Esophagus muscularis mucosa (tissue), 4 donors: ENCODE data around the gene TTC39A. TPM values are rescaled to one million over a fixed set of nuclear protein-coding genes. Genes with fewer than 3 reads are reported as not detected.
"Not testable (repeated sequence)": the region's sequence is repeated elsewhere in the genome, so short reads cannot be mapped to it uniquely, and the experiment has no call there.

ENCODE experiments used
- DNase-seq: peaks from one replicate; pipeline ENCODE4 v3.0.0-alpha.2; 2017; ENCODE audit errors: extremely low spot score
- H3K27ac ChIP-seq, 4 donors: fragments of 200-600 bp; sonication (generic); replicated peaks in 1 of 4; 1 replicate in 3 of 4; 2 replicates in 1 of 4; pipeline ENCODE4 v1.5.1; 2016 to 2019; ENCODE audit warnings: mild to moderate bottlenecking in 1 of 4
- H3K27me3 ChIP-seq, 4 donors: fragments of 200-600 bp; sonication (generic); one replicate each; pipeline versions ENCODE4 v1.5.1 to v1.6.0; 2016 to 2019
- H3K36me3 ChIP-seq, 4 donors: fragments of 200-600 bp; sonication (generic); one replicate each; pipeline ENCODE4 v1.5.1; 2016 to 2019
- H3K4me1 ChIP-seq, 4 donors: fragments of 200-600 bp; sonication (generic); one replicate each; pipeline ENCODE4 v1.5.1; 2016 to 2019
- H3K4me3 ChIP-seq, 4 donors: fragments of 200-600 bp; sonication (generic); 1 replicate in 2 of 4; 2 replicates in 2 of 4; pipeline ENCODE4 v1.5.1; 2016 to 2019; ENCODE audit warnings: mild to moderate bottlenecking in 4 of 4, moderate library complexity in 1 of 4
- H3K9me3 ChIP-seq, 4 donors: fragments of 200-600 bp; sonication (generic); 1 replicate in 3 of 4; 2 replicates in 1 of 4; pipeline ENCODE4 v1.5.1; 2016 to 2019
- CTCF ChIP-seq, 3 experiments: fragments of 200-600 bp in 2 of 3; fragments of 450-650 bp in 1 of 3; sonication (generic) in 2 of 3; IDR thresholded peaks; one replicate each; pipeline ENCODE4 v1.5.1; 2017 to 2019; ENCODE audit warnings: antibody characterized with exemption in 3 of 3, mild to moderate bottlenecking in 2 of 3, moderate library complexity in 1 of 3
- EP300 ChIP-seq: sonication (generic); formaldehyde crosslinking; IDR thresholded peaks from one replicate; pipeline ENCODE4 v1.6.1; 2017; ENCODE audit warnings: antibody characterized with exemption
- POLR2A ChIP-seq: fragments of 450-650 bp; IDR thresholded peaks from one replicate; pipeline ENCODE4 v1.6.1; 2017; ENCODE audit warnings: antibody characterized with exemption, moderate library complexity, mild to moderate bottlenecking, low read depth
- POLR2AphosphoS5 ChIP-seq, 2 donors: sonication (generic); formaldehyde crosslinking; IDR thresholded peaks; one replicate each; pipeline ENCODE4 v1.6.1; 2017; ENCODE audit warnings: antibody characterized with exemption in 2 of 2
- WGBS: methylation state at CpG from one replicate; pipeline ENCODE4 v1.1.5; 2018; 5-methylcytosine and 5-hydroxymethylcytosine counted together
- intact Hi-C: fragments of 100-400 bp; cut with DNase I; formaldehyde crosslinking; loops from one replicate; pipeline ENCODE4 v1.15.1; 2023
- total RNA-seq, 4 donors: library from RNA; depleted of rRNA; stranded (reverse); fragments of >200 nt; gene quantifications; one replicate each; pipeline versions ENCODE4 v1.1.0 to v1.2.1, GENCODE V29; 2016

TTC39A gene
- total RNA-seq, 4 donors from 2014 or later, result 0.17 to 2.5 (median 0.52) TPM; not detected in 1

- WGBS, result 91% methylated on average over 6 of the region's 6 CpGs
- Histone ChIP-seq H3K27me3 (no peaks in the 10 kb centered on the region), H3K27ac (no peak overlapping the region), H3K4me3 (no peak overlapping the region), H3K9me3 (no peaks in the 10 kb centered on the region), H3K36me3 (no peaks in the 10 kb centered on the region), H3K4me1 (peaks cover 11 to 34% (median 24%) of the 10 kb centered on the region in 4 donors)
- intact Hi-C loops, result no loop called here
- no peak for DNase-seq
- no peak for TF ChIP-seq POLR2AphosphoS5 (IDR thresholded peaks at IDR 0.05)
- no peak for TF ChIP-seq EP300
- no peak for TF ChIP-seq CTCF (IDR thresholded peaks at IDR 0.05)
- TF ChIP-seq POLR2A, result no peak
Measured at GRCh38 chr1:51252366-51252765, 78.0 kb downstream of the TTC39A start.

- WGBS, result 96% methylated on average over 20 of the region's 20 CpGs
- H3K27me3 ChIP-seq, H3K36me3 ChIP-seq, intact Hi-C loops, H3K4me3 ChIP-seq, DNase-seq, H3K9me3 ChIP-seq, H3K27ac ChIP-seq: not testable (repeated sequence)
- peaks cover 17 to 45% (median 35%) of the 10 kb centered on the region in 4 donors for H3K4me1 ChIP-seq
Measured at GRCh38 chr1:51251165-51251564, 79.2 kb downstream of the TTC39A start.

- H3K36me3 ChIP-seq, H3K27ac ChIP-seq, H3K4me3 ChIP-seq, DNase-seq, H3K27me3 ChIP-seq, intact Hi-C loops, H3K9me3 ChIP-seq: not testable (repeated sequence)
- peaks cover 17 to 48% (median 37%) of the 10 kb centered on the region in 4 donors for H3K4me1 ChIP-seq
- 93% methylated on average over 3 of the region's 14 CpGs for WGBS
Measured at GRCh38 chr1:51250729-51251128, 79.6 kb downstream of the TTC39A start.

GRCh38 chr1:51249445-51249844 is 80.9 kb downstream of the TTC39A start:
- no peak overlapping the region for H3K27ac ChIP-seq
- no peaks in the 10 kb centered on the region for H3K9me3 ChIP-seq
- intact Hi-C loops, result no loop called here
- 96% methylated on average over 1 of the region's 1 CpG for WGBS
- no peak for TF ChIP-seq EP300
- no peak for TF ChIP-seq CTCF (IDR thresholded peaks at IDR 0.05)
- H3K27me3 ChIP-seq, result no peaks in the 10 kb centered on the region
- no peak for DNase-seq
- no peak overlapping the region for H3K4me3 ChIP-seq
- peaks cover 17 to 46% (median 30%) of the 10 kb centered on the region in 4 donors for H3K4me1 ChIP-seq
- H3K36me3 ChIP-seq, result no peaks in the 10 kb centered on the region

GRCh38 chr1:51247499-51247898 is 82.9 kb downstream of the TTC39A start:
- no peak for TF ChIP-seq POLR2AphosphoS5 (IDR thresholded peaks at IDR 0.05)
- no peak for TF ChIP-seq EP300
- TF ChIP-seq CTCF (IDR thresholded peaks at IDR 0.05), result no peak
- TF ChIP-seq POLR2A, result no peak
- intact Hi-C loops, result no loop called here
- WGBS, result 76% methylated on average over 1 of the region's 1 CpG

GRCh38 chr1:51247022-51247421 is 83.3 kb downstream of the TTC39A start:
- Histone ChIP-seq H3K9me3 (no peaks in the 10 kb centered on the region), H3K36me3 (no peaks in the 10 kb centered on the region), H3K27ac (no peak overlapping the region), H3K4me3 (no peak overlapping the region), H3K4me1 (peaks cover 22 to 64% (median 39%) of the 10 kb centered on the region in 4 donors), H3K27me3 (no peaks in the 10 kb centered on the region)
- intact Hi-C loops, result no loop called here
- no peak for TF ChIP-seq CTCF (IDR thresholded peaks at IDR 0.05)
- 90% methylated on average over 2 of the region's 2 CpGs for WGBS
- DNase-seq, result no peak

More at GRCh38 chr1:51247499-51247898, 82.9 kb downstream of the TTC39A start:
- Histone ChIP-seq H3K4me1 (peaks cover 18 to 64% (median 37%) of the 10 kb centered on the region in 4 donors), H3K4me3 (no peak overlapping the region), H3K9me3 (no peaks in the 10 kb centered on the region), H3K27me3 (no peaks in the 10 kb centered on the region), H3K27ac (no peak overlapping the region), H3K36me3 (no peaks in the 10 kb centered on the region)
- DNase-seq, result no peak
